ENCODE measurements around the gene CYS1. TPM values are rescaled to one million over a fixed set of nuclear protein-coding genes. Genes with fewer than 3 reads are reported as not detected.

Gene CYS1
- total RNA-seq, 1 experiment from 2014 or later, result 1.2 TPM

DNA sequence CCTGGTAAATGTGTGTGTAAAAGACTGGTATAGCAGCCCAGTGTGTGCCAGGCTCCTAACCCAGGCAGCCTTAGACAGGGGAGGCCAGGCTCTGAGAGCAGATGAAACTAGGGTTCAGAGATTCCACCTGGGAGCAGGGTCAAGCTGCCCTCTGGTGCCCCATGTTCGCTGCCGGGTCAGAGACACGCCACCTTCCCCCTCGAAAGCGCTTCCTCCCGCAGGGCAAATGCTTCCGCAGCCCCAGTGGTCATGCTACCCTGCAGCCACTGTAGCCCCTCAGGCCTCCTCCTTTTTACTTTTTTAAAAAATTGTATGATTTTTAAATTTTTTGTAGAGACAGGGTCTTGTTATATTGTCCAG, 47.5 kb downstream of the CYS1 start (continued):
- TF ChIP-seq, protein P1, sequence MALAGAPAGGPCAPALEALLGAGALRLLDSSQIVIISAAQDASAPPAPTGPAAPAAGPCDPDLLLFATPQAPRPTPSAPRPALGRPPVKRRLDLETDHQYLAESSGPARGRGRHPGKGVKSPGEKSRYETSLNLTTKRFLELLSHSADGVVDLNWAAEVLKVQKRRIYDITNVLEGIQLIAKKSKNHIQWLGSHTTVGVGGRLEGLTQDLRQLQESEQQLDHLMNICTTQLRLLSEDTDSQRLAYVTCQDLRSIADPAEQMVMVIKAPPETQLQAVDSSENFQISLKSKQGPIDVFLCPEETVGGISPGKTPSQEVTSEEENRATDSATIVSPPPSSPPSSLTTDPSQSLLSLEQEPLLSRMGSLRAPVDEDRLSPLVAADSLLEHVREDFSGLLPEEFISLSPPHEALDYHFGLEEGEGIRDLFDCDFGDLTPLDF (CRISPR knock-in tag; IDR thresholded peaks at IDR 0.05), result no peak
- TF ChIP-seq, protein P2, sequence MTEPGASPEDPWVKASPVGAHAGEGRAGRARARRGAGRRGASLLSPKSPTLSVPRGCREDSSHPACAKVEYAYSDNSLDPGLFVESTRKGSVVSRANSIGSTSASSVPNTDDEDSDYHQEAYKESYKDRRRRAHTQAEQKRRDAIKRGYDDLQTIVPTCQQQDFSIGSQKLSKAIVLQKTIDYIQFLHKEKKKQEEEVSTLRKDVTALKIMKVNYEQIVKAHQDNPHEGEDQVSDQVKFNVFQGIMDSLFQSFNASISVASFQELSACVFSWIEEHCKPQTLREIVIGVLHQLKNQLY (CRISPR knock-in tag; IDR thresholded peaks at IDR 0.05), result no peak
- TF ChIP-seq ETV6 (CRISPR knock-in tag; IDR thresholded peaks at IDR 0.05), result no peak
- TF ChIP-seq, protein P3, sequence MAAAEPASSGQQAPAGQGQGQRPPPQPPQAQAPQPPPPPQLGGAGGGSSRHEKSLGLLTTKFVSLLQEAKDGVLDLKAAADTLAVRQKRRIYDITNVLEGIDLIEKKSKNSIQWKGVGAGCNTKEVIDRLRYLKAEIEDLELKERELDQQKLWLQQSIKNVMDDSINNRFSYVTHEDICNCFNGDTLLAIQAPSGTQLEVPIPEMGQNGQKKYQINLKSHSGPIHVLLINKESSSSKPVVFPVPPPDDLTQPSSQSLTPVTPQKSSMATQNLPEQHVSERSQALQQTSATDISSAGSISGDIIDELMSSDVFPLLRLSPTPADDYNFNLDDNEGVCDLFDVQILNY (CRISPR knock-in tag; IDR thresholded peaks at IDR 0.05), result no peak
- TF ChIP-seq ZNF396 (CRISPR knock-in tag; IDR thresholded peaks at IDR 0.05; ENCODE audit: borderline replicate concordance), result no peak

DNA sequence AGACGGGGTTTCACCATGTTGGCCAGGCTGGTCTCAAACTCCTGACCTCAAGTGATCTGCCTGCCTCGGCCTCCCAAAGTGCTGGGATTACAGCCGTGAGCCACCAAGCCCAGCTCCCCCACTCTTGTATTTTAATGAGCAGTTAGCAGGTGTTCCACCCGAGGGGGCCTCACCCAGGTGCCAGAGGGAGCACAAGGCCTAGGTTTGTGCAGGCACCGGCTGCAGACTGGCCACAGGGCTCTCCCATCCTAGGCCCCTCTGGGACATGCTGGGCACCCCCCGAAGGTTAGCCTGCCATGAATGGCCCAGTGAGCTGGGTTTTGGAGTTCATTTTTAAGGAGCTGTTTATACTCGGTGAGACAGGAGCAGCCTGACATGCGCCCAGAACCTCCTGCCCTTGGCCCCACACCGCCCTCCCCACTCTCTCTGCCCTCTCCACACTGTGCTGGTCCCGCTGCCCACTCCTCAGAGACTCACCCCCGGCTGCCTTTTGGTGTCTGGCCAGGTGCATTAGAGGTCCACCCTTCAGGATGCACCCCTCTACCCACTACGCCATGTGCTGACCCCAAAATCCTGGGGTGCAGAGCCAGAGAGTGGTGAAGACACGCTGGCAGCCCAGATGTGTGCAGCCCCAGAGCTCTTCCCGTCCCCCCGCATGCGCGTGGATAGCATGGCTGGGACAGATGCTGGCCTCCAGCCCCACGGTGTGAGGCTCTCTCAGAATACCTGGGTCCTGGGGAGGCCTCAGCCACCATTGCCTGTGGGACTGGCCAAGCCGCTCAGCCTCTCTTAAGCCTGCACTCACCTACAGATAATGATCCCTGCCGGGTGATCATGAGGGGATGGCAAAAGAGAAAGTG, 48.1 kb downstream of the CYS1 start:
- Mint-ChIP-seq H3K4me1 (peaks cover 19% of the 10 kb centered on the region), H3K4me3 (no peak overlapping the region), H3K36me3 (no peaks in the 10 kb centered on the region), H3K9me3 (no peaks in the 10 kb centered on the region), H3K27me3 (ENCODE audit: low read depth) (no peaks in the 10 kb centered on the region), H3K27ac (no peak overlapping the region; the same call in 1 of the 2 replicates)
- no peak for DNase-seq (ENCODE audit: low spot score)
- CTCF ChIA-PET, result interaction anchor here (1.2 to 1.9 kb wide), 2 partner anchors 48 to 254 kb away, joined by 3 to 7 read pairs; no protein-coding TSS in a partner anchor
- no peak for ATAC-seq
- POLR2A ChIA-PET, result no interaction called here
- TF ChIP-seq MXD4 (CRISPR knock-in tag; IDR thresholded peaks at IDR 0.05; ENCODE audit: borderline replicate concordance) (no peak), SP1 (CRISPR knock-in tag; conservative IDR thresholded peaks at IDR 0.05) (no peak), CREB1 (CRISPR knock-in tag; IDR thresholded peaks at IDR 0.05) (no peak), ZNF263 (CRISPR knock-in tag; IDR thresholded peaks at IDR 0.05; ENCODE audit: low read depth) (no peak), EMX1 (CRISPR knock-in tag; IDR thresholded peaks at IDR 0.05) (no peak), OVOL2 (CRISPR knock-in tag; IDR thresholded peaks at IDR 0.05; ENCODE audit: borderline replicate concordance) (no peak), ZNF416 (CRISPR knock-in tag; IDR thresholded peaks at IDR 0.05) (no peak), CREM (CRISPR knock-in tag; IDR thresholded peaks at IDR 0.05) (no peak), ZNF396 (CRISPR knock-in tag; IDR thresholded peaks at IDR 0.05; ENCODE audit: borderline replicate concordance) (no peak), TEAD1 (CRISPR knock-in tag; IDR thresholded peaks at IDR 0.05) (no peak)
- TF ChIP-seq, protein P4, sequence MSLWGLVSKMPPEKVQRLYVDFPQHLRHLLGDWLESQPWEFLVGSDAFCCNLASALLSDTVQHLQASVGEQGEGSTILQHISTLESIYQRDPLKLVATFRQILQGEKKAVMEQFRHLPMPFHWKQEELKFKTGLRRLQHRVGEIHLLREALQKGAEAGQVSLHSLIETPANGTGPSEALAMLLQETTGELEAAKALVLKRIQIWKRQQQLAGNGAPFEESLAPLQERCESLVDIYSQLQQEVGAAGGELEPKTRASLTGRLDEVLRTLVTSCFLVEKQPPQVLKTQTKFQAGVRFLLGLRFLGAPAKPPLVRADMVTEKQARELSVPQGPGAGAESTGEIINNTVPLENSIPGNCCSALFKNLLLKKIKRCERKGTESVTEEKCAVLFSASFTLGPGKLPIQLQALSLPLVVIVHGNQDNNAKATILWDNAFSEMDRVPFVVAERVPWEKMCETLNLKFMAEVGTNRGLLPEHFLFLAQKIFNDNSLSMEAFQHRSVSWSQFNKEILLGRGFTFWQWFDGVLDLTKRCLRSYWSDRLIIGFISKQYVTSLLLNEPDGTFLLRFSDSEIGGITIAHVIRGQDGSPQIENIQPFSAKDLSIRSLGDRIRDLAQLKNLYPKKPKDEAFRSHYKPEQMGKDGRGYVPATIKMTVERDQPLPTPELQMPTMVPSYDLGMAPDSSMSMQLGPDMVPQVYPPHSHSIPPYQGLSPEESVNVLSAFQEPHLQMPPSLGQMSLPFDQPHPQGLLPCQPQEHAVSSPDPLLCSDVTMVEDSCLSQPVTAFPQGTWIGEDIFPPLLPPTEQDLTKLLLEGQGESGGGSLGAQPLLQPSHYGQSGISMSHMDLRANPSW (CRISPR knock-in tag; conservative IDR thresholded peaks at IDR 0.05; ENCODE audit: low read depth), result no peak
- TF ChIP-seq, protein P5, sequence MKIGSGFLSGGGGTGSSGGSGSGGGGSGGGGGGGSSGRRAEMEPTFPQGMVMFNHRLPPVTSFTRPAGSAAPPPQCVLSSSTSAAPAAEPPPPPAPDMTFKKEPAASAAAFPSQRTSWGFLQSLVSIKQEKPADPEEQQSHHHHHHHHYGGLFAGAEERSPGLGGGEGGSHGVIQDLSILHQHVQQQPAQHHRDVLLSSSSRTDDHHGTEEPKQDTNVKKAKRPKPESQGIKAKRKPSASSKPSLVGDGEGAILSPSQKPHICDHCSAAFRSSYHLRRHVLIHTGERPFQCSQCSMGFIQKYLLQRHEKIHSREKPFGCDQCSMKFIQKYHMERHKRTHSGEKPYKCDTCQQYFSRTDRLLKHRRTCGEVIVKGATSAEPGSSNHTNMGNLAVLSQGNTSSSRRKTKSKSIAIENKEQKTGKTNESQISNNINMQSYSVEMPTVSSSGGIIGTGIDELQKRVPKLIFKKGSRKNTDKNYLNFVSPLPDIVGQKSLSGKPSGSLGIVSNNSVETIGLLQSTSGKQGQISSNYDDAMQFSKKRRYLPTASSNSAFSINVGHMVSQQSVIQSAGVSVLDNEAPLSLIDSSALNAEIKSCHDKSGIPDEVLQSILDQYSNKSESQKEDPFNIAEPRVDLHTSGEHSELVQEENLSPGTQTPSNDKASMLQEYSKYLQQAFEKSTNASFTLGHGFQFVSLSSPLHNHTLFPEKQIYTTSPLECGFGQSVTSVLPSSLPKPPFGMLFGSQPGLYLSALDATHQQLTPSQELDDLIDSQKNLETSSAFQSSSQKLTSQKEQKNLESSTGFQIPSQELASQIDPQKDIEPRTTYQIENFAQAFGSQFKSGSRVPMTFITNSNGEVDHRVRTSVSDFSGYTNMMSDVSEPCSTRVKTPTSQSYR (CRISPR knock-in tag; IDR thresholded peaks at IDR 0.05), result no peak
- TF ChIP-seq, protein P6, sequence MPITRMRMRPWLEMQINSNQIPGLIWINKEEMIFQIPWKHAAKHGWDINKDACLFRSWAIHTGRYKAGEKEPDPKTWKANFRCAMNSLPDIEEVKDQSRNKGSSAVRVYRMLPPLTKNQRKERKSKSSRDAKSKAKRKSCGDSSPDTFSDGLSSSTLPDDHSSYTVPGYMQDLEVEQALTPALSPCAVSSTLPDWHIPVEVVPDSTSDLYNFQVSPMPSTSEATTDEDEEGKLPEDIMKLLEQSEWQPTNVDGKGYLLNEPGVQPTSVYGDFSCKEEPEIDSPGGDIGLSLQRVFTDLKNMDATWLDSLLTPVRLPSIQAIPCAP (CRISPR knock-in tag; IDR thresholded peaks at IDR 0.05), result no peak
- TF ChIP-seq, protein P7, sequence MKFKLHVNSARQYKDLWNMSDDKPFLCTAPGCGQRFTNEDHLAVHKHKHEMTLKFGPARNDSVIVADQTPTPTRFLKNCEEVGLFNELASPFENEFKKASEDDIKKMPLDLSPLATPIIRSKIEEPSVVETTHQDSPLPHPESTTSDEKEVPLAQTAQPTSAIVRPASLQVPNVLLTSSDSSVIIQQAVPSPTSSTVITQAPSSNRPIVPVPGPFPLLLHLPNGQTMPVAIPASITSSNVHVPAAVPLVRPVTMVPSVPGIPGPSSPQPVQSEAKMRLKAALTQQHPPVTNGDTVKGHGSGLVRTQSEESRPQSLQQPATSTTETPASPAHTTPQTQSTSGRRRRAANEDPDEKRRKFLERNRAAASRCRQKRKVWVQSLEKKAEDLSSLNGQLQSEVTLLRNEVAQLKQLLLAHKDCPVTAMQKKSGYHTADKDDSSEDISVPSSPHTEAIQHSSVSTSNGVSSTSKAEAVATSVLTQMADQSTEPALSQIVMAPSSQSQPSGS (CRISPR knock-in tag; IDR thresholded peaks at IDR 0.05; ENCODE audit: borderline replicate concordance, low read depth), result no peak
- TF ChIP-seq, protein P8, sequence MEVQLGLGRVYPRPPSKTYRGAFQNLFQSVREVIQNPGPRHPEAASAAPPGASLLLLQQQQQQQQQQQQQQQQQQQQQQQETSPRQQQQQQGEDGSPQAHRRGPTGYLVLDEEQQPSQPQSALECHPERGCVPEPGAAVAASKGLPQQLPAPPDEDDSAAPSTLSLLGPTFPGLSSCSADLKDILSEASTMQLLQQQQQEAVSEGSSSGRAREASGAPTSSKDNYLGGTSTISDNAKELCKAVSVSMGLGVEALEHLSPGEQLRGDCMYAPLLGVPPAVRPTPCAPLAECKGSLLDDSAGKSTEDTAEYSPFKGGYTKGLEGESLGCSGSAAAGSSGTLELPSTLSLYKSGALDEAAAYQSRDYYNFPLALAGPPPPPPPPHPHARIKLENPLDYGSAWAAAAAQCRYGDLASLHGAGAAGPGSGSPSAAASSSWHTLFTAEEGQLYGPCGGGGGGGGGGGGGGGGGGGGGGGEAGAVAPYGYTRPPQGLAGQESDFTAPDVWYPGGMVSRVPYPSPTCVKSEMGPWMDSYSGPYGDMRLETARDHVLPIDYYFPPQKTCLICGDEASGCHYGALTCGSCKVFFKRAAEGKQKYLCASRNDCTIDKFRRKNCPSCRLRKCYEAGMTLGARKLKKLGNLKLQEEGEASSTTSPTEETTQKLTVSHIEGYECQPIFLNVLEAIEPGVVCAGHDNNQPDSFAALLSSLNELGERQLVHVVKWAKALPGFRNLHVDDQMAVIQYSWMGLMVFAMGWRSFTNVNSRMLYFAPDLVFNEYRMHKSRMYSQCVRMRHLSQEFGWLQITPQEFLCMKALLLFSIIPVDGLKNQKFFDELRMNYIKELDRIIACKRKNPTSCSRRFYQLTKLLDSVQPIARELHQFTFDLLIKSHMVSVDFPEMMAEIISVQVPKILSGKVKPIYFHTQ (CRISPR knock-in tag; IDR thresholded peaks at IDR 0.05), result no peak
- TF ChIP-seq, protein P9, sequence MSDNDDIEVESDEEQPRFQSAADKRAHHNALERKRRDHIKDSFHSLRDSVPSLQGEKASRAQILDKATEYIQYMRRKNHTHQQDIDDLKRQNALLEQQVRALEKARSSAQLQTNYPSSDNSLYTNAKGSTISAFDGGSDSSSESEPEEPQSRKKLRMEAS (CRISPR knock-in tag; IDR thresholded peaks at IDR 0.05), result no peak
